UCSD-AML1 (cell line): ENCODE results near the gene SHROOM3.

Experiments
- DNase-seq: peaks from one replicate; lab custom pipeline; 2025; ENCODE audit not compliant: unreplicated experiment; lab: John Stamatoyannopoulos, UW

Gene SHROOM3

DNA sequence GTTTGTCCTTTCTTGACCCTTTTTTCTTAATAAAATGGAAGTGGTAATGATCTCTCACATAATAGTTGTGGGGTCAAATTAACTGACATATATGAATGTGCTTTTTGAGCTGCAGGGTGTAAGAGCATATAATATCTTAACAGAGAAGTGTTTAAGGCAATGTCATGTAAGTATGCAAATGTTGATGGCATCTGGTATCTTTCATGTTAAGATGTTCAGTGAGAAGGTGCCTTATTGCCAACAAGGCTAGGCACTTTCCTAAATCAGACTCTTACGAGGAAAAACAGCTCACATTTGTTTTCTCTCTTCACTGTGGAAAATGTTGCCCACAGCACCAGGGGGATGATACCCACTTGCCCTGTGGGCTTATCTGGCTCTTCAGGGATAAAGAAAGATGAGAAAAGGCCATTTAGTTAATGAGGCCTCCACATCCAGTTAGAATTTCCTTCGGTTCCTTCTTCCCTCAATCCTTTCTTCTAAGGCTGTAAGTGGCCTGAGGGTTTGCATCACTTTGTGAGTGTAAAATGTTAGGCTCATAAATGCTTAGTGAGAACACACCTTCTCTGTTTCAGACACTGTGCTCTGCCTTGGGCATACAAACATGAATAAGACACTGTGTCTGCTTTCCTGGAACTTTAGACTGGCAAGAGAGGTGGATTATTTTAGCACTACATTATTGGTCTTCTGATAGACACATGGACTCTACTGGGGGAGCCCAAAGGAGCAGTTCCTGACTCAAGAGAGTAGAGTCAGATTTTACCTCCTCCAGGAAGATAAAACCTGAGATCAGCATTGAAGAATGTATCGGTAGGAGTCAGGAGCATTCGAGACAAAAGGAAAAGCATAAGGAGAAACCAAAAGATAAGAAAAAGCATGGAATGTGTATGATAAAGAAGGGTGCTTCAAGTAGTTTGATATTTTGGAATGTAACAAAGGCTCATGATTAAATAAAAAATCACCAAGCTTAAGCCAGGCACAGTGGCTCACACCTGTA is 327.4 kb downstream of the SHROOM3 start:
- no peak for DNase-seq

DNA sequence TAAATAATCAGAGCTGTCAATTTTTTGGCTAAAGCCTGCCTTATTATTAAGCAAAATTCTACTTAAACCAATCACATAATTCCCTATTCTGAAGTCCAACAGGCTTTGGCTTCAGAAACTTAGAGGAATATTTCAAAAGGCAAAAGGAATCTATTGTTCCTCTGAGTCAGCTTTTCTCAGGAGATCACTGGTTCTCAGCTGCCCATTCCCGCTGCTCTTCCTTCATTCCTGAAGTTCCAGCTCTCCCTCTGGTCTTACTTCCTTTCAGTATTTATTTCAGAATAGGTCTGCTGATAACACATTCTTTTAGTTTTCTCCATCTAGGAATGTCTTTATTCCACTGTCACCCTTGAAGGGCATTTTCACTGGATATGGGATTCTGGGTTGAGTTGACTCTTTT is 329.2 kb downstream of the SHROOM3 start:
- no peak for DNase-seq

DNA sequence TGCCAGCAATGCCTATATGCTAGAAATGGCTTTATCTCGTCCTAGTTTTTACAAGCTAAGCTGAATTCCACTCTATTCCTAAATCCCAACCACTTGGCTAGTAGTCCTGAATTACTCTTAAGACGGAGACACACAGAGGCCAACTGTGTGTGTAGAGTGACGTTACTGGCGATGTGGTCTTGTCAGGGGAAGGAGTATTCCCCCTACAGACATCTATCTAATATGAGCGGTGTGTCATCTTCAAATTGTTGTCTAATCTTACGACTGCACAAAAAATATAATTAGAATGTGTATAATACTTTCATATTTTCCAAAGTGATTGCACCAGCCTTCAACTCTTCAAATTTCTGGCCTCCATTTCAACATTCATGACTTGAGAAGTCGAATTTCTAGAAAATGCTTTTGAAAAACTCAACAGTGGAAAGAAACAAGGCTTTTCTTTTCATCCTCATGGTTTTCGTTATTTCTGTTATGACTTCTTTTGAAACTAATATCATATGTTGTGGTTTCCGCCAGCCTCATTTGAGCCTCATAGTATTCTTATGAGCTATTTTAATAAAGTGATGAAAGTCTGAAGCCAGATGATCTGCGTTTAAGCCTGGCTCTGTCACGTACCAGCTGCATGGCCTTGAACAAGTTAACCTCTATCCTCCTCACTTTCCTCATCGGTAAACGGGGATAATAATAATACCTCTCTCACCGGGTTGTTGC is 330.6 kb downstream of the SHROOM3 start:
- DNase-seq: no peak

DNA sequence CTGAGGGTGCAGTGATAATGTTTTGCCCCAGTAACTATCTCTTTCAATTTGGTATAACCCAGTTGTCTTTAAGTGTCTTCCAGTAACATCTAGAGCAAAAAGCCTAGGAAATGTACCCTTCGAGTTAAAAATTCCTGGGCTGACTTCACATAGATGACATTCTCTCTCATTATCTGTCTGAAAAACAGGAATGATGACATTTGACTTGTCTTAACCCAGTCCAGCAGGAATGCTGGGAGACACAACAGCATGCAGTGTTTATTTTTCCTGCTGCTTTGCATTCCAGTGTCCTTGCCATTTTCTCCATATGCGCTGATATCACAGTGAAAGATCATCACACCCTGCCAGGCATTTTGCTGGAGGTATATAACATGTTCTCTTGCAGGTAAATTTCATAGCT is 333.0 kb downstream of the SHROOM3 start:
- no peak for DNase-seq

DNA sequence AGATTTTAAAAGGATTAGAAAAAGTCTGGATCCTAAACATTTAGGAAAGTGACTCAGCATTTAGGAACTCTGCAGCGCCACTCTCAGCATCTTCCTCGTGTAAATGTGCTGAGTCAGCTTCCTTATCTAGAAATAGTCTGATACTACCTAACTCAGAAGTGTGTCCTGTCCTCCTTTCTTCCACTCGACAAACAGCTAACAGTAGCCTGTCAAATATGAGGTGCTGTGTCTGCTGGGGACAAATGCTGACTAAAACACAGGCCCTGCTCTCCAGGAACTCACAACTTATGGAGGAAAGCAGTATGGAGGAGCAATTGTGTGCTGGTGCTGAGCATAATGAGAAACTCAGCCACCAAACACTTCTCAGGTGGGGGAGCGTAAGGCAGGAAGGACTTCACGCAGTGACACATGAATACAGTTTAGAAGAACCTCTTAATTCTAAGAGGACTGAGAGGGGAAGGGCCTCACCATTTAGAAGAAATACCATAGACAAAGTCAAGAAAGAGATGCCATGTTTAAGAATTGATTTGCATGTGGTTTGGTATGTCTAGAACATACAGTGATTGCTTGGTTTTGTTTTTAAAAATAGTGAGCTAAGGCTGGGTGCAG is 337.6 kb downstream of the SHROOM3 start:
- no peak for DNase-seq

DNA sequence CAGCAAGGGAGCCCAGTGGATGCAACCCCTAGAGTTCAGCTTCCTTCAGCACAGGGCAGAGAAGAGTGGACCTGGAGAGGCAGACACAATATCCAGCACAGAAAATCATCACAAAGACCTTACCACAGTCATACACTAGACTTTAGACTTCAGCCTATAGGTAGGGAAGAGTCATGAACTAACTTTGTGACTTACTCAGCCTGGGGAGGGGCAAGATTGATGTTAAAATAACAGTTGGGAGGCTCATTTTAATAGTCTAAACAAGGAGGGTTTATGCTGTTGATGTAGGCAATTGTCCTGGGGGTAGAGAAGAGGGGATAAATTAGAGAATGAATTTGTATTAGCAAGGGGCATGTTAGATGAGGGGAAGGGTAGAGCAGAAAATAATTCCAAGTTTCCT is 338.7 kb downstream of the SHROOM3 start:
- no peak for DNase-seq

DNA sequence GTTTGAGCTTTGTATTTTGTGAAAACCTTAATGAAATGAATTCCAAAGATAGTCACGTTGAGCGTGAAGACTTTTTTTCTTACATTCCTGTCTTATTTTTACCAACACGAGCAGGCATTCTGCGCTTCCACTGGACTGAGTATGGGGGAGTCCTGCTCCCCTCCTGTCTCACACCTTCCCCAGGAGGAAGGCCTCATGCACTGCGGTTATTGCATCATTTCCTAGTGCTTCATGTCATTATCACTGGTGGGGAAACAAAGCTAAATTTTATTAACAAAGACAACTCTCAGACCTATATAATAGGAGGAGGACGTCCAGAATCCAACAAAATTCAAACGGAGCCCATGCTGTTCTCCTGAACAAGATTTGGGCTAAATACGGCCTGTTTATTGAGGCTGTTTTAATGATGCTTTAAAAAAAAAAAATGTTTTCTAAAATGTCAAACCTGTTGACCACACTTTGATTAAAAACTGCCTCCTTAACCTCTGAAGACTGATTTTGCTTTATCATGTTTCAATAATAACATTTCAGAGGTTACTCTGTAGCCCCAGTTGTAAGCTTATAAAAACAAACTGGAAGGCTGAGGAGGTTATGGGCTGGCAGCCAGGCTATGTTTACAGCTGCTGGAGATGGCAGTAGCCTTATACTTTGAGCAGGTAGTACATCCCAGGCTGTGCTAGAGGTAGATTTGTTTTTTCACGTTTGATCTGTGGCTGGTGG is 344.9 kb downstream of the SHROOM3 start:
- no peak for DNase-seq

DNA sequence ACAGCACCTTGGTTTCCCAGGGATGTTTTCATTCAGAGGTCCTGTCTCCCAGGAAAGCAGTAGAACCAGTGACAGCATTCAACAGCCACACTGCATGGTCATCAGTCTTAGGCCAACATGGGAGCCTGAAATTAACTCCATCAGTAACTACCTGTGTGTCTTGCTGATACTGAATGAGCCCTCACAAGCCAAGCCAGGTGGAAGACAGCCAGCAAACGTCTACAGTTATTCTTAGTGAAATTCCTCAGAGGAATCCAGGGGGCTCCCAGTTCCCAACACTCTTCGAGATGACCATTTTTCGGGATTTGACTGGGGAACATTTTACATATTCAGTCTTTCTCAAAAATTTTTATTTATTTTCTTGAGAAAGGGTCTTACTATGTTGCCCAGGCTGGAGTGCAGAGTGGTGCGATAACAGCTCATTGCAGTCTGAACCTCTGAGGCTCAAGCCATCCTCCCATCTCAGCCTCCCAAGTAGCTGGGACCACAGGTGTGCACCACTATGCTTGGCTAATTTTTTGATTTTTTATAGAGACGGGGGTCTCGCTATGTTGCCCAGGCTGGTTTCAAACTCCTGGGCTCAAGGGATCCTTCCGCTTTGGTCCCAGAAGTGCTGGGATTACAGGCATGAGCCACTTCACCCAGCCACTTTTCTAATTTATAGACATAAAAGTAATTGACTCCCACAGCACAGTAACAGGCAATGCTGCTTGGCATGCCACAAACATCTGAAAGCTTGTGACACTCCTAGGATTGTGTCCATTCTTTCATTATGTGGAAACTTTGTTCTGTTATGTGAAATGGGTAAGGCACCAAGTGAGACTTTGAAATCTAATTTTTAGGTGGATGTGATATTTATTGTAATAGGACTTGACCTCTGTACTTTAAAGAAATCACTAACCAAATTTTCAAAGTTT is 346.0 kb downstream of the SHROOM3 start:
- DNase-seq: no peak

DNA sequence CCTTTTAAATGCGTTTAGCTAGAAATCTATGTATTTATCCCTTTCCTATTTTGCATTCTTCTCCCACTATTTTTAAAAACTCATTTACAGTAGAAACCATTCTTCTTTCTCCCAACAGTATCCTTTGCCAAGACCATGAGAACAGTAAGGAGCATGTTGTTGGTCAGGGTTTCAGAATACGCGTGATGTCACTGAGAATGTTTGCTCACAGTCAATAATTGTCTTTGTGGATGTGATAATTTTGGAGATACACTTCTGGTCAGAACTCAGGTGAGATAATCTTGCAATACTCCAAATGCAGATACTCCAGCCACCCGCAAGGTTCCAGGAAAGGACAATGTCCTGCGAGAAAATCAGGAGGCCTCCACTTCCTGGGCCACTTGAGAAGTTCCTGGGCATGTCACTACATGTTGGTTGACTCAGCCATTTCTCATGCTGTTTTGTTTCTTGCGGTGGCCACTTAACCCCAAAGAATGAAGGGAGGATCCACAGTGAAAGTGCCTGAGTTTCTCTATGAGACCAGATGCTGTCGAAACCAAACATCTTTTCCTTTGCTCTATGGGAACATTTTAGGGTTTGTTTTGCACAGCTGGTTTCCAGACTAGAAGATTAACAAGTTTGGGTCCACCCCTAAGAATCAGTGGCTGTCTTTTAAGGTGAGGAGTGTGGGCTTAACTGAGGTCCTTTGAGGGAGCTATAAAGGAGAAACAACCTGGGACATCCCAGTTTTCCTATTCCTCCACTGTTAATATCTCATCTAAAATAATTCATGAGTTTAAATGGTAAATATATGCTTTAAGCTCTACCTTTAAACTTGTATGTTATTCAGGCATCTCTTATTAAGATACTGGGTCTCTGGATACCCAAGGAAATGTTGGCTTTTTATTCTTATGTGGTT is 346.9 kb downstream of the SHROOM3 start:
- peak; percentile 36 for DNase-seq

DNA sequence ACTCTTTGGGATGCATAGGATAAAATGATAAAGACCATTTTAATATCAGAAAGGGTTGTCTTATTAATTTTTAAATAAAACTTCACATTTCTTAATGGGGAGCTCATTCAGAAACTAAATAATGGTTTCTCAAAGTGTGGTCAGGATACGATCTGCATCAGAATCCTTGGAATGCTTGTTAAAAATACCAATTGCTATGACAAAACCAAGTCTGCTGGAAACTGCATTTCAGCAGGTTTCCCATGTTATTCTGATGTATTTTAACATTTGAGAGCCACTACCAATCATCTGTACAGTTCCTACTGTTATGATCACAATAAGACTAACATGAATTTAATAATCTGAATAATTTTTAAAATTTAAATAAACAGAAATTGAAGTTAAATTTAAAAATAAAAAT is 347.8 kb downstream of the SHROOM3 start:
- DNase-seq: no peak

DNA sequence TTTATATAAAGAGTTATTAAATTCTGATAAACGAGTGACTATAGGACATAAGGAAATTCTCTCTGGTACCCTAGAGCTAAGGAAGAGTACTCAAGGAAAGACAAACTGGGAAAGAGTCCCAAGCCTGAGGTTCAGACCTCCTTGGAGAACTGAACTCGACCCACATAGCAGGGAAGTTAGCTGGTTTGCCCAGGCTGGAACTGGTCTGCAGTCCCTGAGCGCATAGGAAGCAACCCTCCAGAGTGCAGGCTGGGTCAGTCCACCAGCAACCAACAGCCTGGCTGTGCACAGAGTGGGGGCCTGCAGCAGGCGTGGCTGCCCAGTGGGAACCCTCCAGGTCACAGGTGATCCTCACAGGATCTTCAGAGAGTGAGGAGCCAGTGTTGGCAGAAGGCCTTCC is 348.8 kb downstream of the SHROOM3 start:
- DNase-seq: no peak

DNA sequence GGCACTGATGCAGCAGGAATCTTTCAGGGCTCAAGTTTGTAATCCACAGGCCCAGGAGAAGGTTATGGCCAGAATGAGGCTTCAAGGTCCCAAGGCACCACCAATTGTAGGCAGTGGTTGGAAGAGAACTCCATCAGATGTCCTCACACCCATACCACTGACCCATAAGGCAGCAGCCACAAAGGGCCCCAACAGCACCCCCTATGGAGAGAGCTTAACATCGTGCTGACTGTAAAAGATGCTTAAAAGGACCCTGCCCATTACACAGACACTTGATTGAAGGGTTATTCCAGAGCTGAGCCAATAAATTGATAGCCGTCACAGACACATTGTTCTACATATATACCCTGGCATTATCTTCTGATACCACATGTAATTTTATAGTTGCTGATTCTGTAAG is 349.2 kb downstream of the SHROOM3 start:
- DNase-seq: no peak

DNA sequence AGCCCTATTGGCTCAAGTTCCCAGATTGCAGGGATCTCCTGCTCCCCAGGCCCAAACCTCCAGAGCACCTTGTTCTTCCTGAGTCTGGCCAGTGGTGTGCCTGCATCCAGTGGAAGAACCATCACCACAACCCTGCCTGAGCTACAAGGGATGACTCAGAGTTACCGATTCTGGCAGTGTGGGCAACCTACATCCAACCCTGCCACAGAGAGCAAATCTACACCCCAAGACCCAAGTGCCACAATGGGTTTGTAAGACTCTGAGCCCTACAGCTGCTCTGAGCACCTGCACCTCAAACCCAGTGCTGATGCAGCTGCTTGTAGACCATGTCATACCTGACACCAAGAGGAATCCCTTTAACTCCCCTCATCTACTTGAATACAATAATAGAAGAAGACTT is 352.9 kb downstream of the SHROOM3 start:
- no peak for DNase-seq

DNA sequence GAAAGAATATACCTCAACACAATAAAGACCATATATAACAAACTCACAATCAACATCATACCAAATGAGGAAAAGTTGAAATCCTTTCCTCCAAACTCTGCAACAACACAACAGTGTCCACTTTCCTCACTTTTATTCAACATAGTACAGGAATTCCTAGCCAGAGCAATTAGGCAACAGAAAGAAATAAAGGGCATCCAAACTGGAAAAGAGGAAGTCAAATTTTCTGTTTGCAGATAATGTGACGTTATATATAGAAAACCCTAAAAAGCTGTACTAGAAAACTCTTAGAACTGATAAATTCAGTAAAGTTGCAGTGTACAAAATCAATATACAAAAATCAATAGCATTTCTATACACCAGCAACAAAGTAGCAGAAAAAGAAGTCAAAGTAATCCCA is 355.3 kb downstream of the SHROOM3 start:
- DNase-seq: no peak

DNA sequence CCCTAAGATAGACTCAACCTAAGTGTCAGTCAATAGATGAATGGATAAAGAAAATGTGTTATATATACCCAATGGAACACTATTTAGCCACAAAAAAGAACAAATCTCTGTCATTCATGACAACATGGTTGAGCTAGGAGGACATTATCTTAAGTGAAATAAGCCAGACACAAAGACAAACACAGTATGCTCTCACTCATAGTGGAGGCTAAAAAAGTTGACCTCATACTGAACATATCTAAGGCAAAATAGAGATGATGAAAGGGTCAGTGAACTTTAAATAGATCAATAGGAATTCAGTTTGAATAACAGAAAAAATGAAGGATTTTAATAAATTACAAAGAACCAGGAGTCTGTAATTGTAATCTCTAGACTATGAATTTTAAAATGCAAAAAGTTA is 356.4 kb downstream of the SHROOM3 start:
- DNase-seq: no peak

DNA sequence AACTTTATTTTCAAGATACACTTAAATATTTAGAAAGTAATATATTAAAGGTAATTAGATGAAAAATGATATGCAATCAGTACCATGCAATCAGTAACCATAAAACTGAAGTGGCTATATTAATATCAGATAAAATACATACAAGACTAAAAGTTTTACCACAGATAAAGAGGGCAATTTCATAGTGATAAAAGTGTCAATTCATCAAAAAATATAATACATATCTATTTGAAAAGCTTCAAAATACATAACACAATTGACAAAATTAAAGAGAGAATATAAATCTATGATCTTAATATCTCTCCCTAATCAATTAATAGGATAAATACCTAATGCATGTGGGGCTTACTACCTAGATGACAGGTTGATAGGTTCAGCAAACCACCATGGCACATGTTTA is 357.4 kb downstream of the SHROOM3 start:
- DNase-seq: no peak

DNA sequence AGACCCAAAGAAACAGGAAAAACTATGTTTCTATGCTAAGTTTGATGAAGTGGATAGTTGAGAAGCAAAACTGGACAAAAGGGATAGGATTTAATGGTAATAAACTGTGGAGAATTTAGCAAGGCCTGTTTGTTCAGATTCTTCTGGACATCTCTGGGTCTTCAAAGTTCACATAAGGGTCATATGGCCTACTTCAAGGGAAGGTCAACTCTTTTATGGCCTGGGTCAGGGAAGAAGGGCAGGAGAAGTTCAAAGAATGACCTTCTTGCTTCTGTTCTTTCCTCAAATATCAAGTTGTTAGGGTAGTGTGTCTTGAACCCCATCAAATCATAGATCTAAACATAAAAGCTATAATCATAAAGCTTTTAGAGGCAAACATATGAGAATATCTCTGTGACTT is 360.2 kb downstream of the SHROOM3 start:
- DNase-seq: no peak

DNA sequence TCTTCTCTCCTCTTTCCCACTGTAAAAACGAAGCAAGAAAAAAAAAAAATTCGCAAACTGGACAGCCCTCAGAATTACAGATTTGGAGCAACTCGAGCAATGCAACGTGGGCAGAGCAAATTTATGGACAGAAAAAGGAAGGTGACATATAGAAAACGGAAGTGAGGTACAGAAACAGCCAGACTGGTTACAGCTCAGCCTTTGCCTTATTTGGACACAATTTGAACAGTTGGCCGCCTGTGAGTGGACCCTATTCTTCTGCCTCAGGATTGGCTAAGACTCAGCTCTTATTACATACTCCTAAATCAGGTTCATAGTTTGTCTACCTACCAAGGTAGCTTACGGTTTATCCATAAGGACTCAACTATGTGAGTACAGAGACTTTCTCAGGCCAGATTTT is 364.1 kb downstream of the SHROOM3 start:
- no peak for DNase-seq

DNA sequence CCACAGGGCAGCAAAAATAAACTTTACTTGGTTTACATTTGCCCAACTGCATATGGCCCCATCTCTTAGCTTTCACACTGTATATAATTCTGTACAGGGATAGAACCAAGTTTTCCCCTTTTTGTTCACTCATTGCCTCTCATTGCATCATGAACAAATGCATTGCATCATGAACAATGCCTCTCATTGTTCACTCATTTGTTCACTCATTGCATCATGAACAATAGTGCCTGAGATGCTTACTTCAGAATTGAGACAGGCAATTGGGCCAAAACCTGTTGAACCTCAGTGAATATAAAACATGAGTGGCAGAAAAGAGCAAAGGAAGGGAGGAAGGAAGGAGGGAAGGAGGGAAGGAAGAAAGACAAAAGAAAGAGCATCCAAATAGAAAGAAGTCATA is 364.7 kb downstream of the SHROOM3 start:
- DNase-seq: no peak
